Measurements from ENCODE around the gene CCNB2.

Gene CCNB2

GRCh38 chr15:59069430-59069829 lies 35.5 kb upstream of the CCNB2 start:
- H3K36me3 ChIP-seq (replicated peaks; ENCODE audit: low read depth, low read length), result peaks cover 65% of the 10 kb centered on the region
- no peak overlapping the region for H3K4me3 ChIP-seq (ENCODE audit: low read length)
- H3K79me2 ChIP-seq (ENCODE audit: low read length), result no peaks in the 10 kb centered on the region
- H3K4me2 ChIP-seq (ENCODE audit: low read length), result no peak overlapping the region
- H3K9me3 ChIP-seq (ENCODE audit: insufficient read depth, low read length), result no peaks in the 10 kb centered on the region
- H2AFZ ChIP-seq (ENCODE audit: low read depth, low read length), result no peak overlapping the region
- no peak overlapping the region for H3K9ac ChIP-seq (ENCODE audit: low read length)
- H4K20me1 ChIP-seq (ENCODE audit: insufficient read depth, low read length), result no peaks in the 10 kb centered on the region
- H3K4me1 ChIP-seq (ENCODE audit: low read length), result peaks cover 4% of the 10 kb centered on the region
- H3K27me3 ChIP-seq (ENCODE audit: low read depth, low read length), result no peaks in the 10 kb centered on the region
- no peak for TF ChIP-seq CTCF (IDR thresholded peaks at IDR 0.05; ENCODE audit: low read depth, low read length)
- no peak for TF ChIP-seq EZH2phosphoT487 (IDR thresholded peaks at IDR 0.05; ENCODE audit: low read depth)
- H3K27ac ChIP-seq (ENCODE audit: low read length), result no peak overlapping the region

GRCh38 chr15:59074607-59075006 lies 30.3 kb upstream of the CCNB2 start:
- H3K9me3 ChIP-seq (ENCODE audit: insufficient read depth, low read length), result no peaks in the 10 kb centered on the region
- no peak overlapping the region for H3K27ac ChIP-seq (ENCODE audit: low read length)
- no peaks in the 10 kb centered on the region for H3K79me2 ChIP-seq (ENCODE audit: low read length)
- peaks cover 71% of the 10 kb centered on the region for H3K36me3 ChIP-seq (replicated peaks; ENCODE audit: low read depth, low read length)
- no peak overlapping the region for H2AFZ ChIP-seq (ENCODE audit: low read depth, low read length)
- H3K4me3 ChIP-seq (ENCODE audit: low read length), result no peak overlapping the region
- peak overlapping the region; percentile 5 for H3K4me2 ChIP-seq (ENCODE audit: low read length)
- no peaks in the 10 kb centered on the region for H4K20me1 ChIP-seq (ENCODE audit: insufficient read depth, low read length)
- H3K4me1 ChIP-seq (ENCODE audit: low read length), result peaks cover 9% of the 10 kb centered on the region
- TF ChIP-seq EZH2phosphoT487 (IDR thresholded peaks at IDR 0.05; ENCODE audit: low read depth), result no peak
- no peak for TF ChIP-seq CTCF (IDR thresholded peaks at IDR 0.05; ENCODE audit: low read depth, low read length)
- H3K9ac ChIP-seq (ENCODE audit: low read length), result no peak overlapping the region
- H3K27me3 ChIP-seq (ENCODE audit: low read depth, low read length), result no peaks in the 10 kb centered on the region

GRCh38 chr15:59087731-59088130 lies 17.2 kb upstream of the CCNB2 start:
- no peaks in the 10 kb centered on the region for H3K27me3 ChIP-seq (ENCODE audit: low read depth, low read length)
- H3K79me2 ChIP-seq (ENCODE audit: low read length), result no peaks in the 10 kb centered on the region
- no peaks in the 10 kb centered on the region for H4K20me1 ChIP-seq (ENCODE audit: insufficient read depth, low read length)
- no peak overlapping the region for H3K4me2 ChIP-seq (ENCODE audit: low read length)
- H2AFZ ChIP-seq (ENCODE audit: low read depth, low read length), result no peak overlapping the region
- TF ChIP-seq EZH2phosphoT487 (IDR thresholded peaks at IDR 0.05; ENCODE audit: low read depth) (no peak), CTCF (IDR thresholded peaks at IDR 0.05; ENCODE audit: low read depth, low read length) (no peak)
- no peak overlapping the region for H3K4me3 ChIP-seq (ENCODE audit: low read length)
- H3K27ac ChIP-seq (ENCODE audit: low read length), result no peak overlapping the region
- no peaks in the 10 kb centered on the region for H3K4me1 ChIP-seq (ENCODE audit: low read length)
- peaks cover 47% of the 10 kb centered on the region for H3K36me3 ChIP-seq (replicated peaks; ENCODE audit: low read depth, low read length)
- no peak overlapping the region for H3K9ac ChIP-seq (ENCODE audit: low read length)
- H3K9me3 ChIP-seq (ENCODE audit: insufficient read depth, low read length), result no peaks in the 10 kb centered on the region

GRCh38 chr15:59094077-59094476 lies 10.9 kb upstream of the CCNB2 start:
- Histone ChIP-seq H3K27ac (ENCODE audit: low read length) (no peak overlapping the region), H3K27me3 (ENCODE audit: low read depth, low read length) (no peaks in the 10 kb centered on the region), H3K4me3 (ENCODE audit: low read length) (no peak overlapping the region), H3K9me3 (ENCODE audit: insufficient read depth, low read length) (no peaks in the 10 kb centered on the region), H4K20me1 (ENCODE audit: insufficient read depth, low read length) (no peaks in the 10 kb centered on the region), H2AFZ (ENCODE audit: low read depth, low read length) (no peak overlapping the region), H3K79me2 (ENCODE audit: low read length) (no peaks in the 10 kb centered on the region), H3K9ac (ENCODE audit: low read length) (no peak overlapping the region), H3K4me1 (ENCODE audit: low read length) (no peaks in the 10 kb centered on the region), H3K36me3 (replicated peaks; ENCODE audit: low read depth, low read length) (peaks cover 36% of the 10 kb centered on the region), H3K4me2 (ENCODE audit: low read length) (no peak overlapping the region)
- TF ChIP-seq EZH2phosphoT487 (IDR thresholded peaks at IDR 0.05; ENCODE audit: low read depth) (no peak), CTCF (IDR thresholded peaks at IDR 0.05; ENCODE audit: low read depth, low read length) (no peak)
